ENCODE measurements around the gene ALK. TPM values are rescaled to one million over a fixed set of nuclear protein-coding genes. Genes with fewer than 3 reads are reported as not detected.

Gene ALK
- total RNA-seq, 4 donors from 2014 or later = 0.83 to 1.6 (median 1.2) TPM

DNA sequence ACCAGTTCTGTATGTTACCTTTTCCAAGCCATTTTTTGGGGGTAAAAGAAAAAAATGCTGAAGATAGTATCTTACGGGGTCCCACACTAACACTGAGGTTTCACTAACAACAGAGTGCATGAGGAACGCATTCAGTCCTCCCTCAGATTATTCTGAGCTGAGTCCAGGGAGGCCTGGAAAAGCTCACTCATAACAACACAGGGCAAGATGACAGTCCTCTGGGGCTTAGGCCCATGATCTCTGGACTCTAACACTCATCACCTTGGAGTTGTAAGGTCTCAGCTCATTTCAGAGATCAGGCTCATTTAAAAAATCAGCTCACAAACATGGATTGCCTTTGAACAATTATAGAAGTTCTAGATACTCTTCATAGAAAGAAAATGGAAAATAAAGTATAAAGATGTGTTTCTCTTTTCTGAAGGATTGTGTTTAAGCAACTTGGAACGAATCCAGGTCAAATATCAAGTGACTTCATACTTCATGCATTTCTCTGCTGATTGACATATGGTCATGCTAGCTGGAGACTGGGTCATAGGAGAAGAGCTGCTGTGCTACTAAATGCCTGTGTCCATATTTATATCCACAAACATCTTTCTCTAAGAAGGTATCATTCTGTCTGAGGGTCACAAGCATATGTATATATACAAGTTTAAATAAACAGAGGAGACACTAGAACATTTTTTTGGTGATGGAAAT is 265.8 kb downstream of the ALK start:
- no peak overlapping the region for H3K4me3 ChIP-seq
- H3K9me3 ChIP-seq = peaks cover 0 to 4% (median 0%) of the 10 kb centered on the region in 4 donors
- 41% methylated on average over 3 of the region's 3 CpGs for WGBS
- TF ChIP-seq, protein P1, sequence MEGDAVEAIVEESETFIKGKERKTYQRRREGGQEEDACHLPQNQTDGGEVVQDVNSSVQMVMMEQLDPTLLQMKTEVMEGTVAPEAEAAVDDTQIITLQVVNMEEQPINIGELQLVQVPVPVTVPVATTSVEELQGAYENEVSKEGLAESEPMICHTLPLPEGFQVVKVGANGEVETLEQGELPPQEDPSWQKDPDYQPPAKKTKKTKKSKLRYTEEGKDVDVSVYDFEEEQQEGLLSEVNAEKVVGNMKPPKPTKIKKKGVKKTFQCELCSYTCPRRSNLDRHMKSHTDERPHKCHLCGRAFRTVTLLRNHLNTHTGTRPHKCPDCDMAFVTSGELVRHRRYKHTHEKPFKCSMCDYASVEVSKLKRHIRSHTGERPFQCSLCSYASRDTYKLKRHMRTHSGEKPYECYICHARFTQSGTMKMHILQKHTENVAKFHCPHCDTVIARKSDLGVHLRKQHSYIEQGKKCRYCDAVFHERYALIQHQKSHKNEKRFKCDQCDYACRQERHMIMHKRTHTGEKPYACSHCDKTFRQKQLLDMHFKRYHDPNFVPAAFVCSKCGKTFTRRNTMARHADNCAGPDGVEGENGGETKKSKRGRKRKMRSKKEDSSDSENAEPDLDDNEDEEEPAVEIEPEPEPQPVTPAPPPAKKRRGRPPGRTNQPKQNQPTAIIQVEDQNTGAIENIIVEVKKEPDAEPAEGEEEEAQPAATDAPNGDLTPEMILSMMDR (IDR thresholded peaks at IDR 0.05) = no peak
- TF ChIP-seq POLR2AphosphoS5 (IDR thresholded peaks at IDR 0.05) (no peak), EP300 (IDR thresholded peaks at IDR 0.05) (no peak), POLR2A (IDR thresholded peaks at IDR 0.05; ENCODE audit: low read depth) (no peak)
- intact Hi-C loops (cut with DNase I) = no loop called here
- H3K27me3 ChIP-seq = no peaks in the 10 kb centered on the region
- peaks cover 0 to 6% (median 0%) of the 10 kb centered on the region in 4 donors for H3K4me1 ChIP-seq
- DNase-seq (ENCODE audit: extremely low spot score) = no peak
- no peaks in the 10 kb centered on the region for H3K36me3 ChIP-seq
- H3K27ac ChIP-seq (replicated peaks in 1 of 4) = no peak overlapping the region

DNA sequence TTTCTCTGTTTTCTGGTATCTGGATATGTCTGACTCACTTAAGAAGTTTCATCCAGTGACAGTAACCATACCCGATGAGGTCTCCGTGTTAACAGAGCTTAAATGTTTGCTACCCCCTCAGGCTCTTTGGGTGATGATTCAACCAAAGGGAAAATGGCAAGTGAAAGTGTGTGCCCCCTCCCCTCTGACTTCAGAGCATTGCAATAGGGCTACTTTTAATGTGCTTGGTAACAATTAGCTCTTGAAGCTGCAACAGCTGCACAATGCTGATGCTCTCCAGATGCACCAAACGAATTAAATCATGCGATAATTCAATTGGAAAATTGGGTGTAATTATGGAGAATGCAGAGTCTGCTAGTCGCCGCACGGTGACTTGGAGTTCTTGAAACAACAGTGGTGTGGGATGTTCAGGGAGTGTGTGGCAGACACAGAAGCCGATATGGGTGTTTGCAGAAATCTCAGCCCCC is 270.7 kb downstream of the ALK start:
- no peak for DNase-seq (ENCODE audit: extremely low spot score)
- Histone ChIP-seq H3K9me3 (peaks cover 0 to 23% (median 5%) of the 10 kb centered on the region in 4 donors), H3K27ac (replicated peaks in 1 of 4) (no peak overlapping the region), H3K4me1 (peaks cover 0 to 6% (median 0%) of the 10 kb centered on the region in 4 donors), H3K4me3 (no peak overlapping the region), H3K36me3 (no peaks in the 10 kb centered on the region), H3K27me3 (no peaks in the 10 kb centered on the region)
- intact Hi-C loops (cut with DNase I) = no loop called here
- WGBS = 79% methylated on average over 8 of the region's 8 CpGs
- no peak for TF ChIP-seq POLR2A (IDR thresholded peaks at IDR 0.05; ENCODE audit: low read depth)
- no peak for TF ChIP-seq EP300 (IDR thresholded peaks at IDR 0.05)
- no peak for TF ChIP-seq POLR2AphosphoS5 (IDR thresholded peaks at IDR 0.05)
- TF ChIP-seq, protein P1 (IDR thresholded peaks at IDR 0.05) = no peak

DNA sequence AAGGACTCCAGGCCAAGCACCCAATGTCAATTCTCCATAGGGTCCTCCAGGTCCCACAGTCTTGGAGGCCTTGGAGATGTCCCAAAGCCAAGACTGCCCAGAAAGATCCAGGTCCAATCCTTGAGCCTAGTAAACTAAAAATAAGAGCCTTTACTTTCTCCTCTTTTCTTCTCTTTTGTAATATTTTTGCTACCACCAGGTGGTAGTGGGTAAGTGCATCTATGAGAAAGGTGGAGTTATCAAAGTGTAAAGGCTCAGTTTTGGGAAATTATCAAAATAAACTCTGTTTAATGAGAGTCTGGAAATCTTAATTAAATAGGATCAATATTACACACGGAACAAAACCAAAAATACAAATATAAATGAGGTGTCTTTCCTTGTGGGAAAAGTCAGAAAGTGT is 276.4 kb downstream of the ALK start:
- DNase-seq (ENCODE audit: extremely low spot score) = no peak
- no peak overlapping the region for H3K27ac ChIP-seq (replicated peaks in 1 of 4)
- H3K4me1 ChIP-seq = no peaks in the 10 kb centered on the region
- H3K9me3 ChIP-seq = peaks cover 0 to 19% (median 5%) of the 10 kb centered on the region in 4 donors
- no peak for TF ChIP-seq EP300 (IDR thresholded peaks at IDR 0.05)
- TF ChIP-seq POLR2A (IDR thresholded peaks at IDR 0.05; ENCODE audit: low read depth) = no peak
- no peak for TF ChIP-seq POLR2AphosphoS5 (IDR thresholded peaks at IDR 0.05)
- TF ChIP-seq, protein P1 (IDR thresholded peaks at IDR 0.05) = no peak
- intact Hi-C loops (cut with DNase I) = no loop called here
- no peaks in the 10 kb centered on the region for H3K27me3 ChIP-seq
- no peak overlapping the region for H3K4me3 ChIP-seq
- 81% methylated on average over 1 of the region's 1 CpG for WGBS
- H3K36me3 ChIP-seq = no peaks in the 10 kb centered on the region

DNA sequence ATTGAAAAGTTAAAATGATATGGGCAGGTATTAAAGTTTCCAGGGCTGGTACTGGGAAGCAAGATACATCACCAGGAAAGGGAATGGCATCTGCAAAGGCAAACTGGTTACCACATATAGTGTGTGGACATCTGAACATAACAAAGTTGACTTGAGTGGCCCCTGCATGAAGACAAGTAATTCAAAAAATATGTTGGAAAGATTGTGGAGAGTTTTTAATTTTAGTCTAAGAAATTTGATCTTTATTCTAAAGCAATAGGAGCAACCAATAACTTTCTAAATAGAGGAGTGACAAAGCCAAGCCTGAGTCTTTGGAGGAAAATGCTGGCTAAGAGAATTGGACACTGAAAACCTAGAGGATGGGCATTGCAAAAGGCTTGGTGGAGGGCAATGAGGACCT is 278.2 kb downstream of the ALK start:
- intact Hi-C loops (cut with DNase I) = no loop called here
- no peak for DNase-seq (ENCODE audit: extremely low spot score)
- H3K4me3 ChIP-seq = no peak overlapping the region
- no peaks in the 10 kb centered on the region for H3K4me1 ChIP-seq
- no peak overlapping the region for H3K27ac ChIP-seq (replicated peaks in 1 of 4)
- peaks cover 0 to 3% (median 0%) of the 10 kb centered on the region in 4 donors for H3K9me3 ChIP-seq
- no peaks in the 10 kb centered on the region for H3K27me3 ChIP-seq
- TF ChIP-seq EP300 (IDR thresholded peaks at IDR 0.05) (no peak), POLR2A (IDR thresholded peaks at IDR 0.05; ENCODE audit: low read depth) (no peak), POLR2AphosphoS5 (IDR thresholded peaks at IDR 0.05) (no peak)
- TF ChIP-seq, protein P1 (IDR thresholded peaks at IDR 0.05) = no peak
- no peaks in the 10 kb centered on the region for H3K36me3 ChIP-seq

All from esophagus muscularis mucosa (tissue), 4 donors.